ENCODE results near the gene SIPA1. TPM values are rescaled to one million over a fixed set of nuclear protein-coding genes. Genes with fewer than 3 reads are reported as not detected.
A peak's percentile ranks its signal among the peaks of the same experiment; 100 is the strongest.

Gene SIPA1
- total and polyA plus RNA-seq, 9 of the 15 experiments (the other 6 are each of a cell fraction or from before 2014, with no cell fraction given) = 0.25 to 85.8 (median 16.8) TPM

DNA sequence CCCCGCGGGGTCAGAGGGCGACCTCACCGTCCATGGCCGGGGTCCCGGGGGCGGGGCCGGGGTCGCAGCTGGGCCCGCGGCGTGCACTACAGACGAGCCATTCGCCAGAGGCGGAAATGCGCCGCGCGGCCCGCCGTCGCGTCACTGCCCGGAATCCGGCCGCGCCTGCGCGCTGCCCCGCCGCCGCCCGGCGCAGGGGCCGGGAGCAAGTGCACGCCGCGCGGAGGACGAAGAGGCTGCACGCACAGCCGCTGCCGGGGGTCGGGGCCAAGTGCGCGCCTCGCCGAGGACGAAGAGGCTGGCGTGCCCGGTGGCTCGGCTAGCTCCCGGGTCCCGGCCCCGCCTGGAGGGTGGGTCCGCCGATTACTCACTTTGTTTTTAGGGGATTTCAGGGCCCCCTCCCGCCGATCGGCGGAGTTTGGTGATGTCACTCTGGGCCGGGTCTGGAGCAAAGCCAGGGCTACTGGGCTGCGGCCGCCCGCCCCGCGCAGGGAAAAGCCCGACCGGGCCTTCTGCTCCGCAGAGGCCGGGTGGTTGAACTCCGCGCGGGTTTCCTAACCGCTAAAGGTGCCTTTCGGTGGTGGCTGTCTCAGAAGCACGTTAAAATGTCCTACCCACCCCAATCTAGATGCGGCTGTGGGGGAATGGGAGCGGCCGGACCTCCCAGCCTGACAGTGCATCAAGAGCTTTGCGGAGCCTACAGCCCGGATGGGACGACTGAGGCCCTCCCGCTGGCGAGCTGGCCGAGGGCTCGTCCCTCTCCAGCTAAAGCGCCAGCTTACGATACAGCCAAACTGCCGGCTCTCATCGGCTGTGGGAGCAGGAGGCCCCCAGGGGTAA, 25.1 kb downstream of the SIPA1 start, which contains the start of gene RELA (continued):
- TF ChIP-seq, protein P1, sequence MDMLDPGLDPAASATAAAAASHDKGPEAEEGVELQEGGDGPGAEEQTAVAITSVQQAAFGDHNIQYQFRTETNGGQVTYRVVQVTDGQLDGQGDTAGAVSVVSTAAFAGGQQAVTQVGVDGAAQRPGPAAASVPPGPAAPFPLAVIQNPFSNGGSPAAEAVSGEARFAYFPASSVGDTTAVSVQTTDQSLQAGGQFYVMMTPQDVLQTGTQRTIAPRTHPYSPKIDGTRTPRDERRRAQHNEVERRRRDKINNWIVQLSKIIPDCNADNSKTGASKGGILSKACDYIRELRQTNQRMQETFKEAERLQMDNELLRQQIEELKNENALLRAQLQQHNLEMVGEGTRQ (CRISPR knock-in tag; IDR thresholded peaks at IDR 0.05) = no peak
- TF ChIP-seq RBM14 (IDR thresholded peaks at IDR 0.05; ENCODE audit: borderline replicate concordance, insufficient read depth, low read depth, low read length) (0 out of 2 replicates have a peak, but pooled peaks have one; percentile 45), ZBTB1 (CRISPR knock-in tag; IDR thresholded peaks at IDR 0.05; ENCODE audit: borderline replicate concordance, low read depth) (no peak; the same call in 1 of the 2 replicates), TEAD2 (tag; IDR thresholded peaks at IDR 0.05) (no peak), E2F5 (CRISPR knock-in tag; IDR thresholded peaks at IDR 0.05) (no peak), GMEB1 (CRISPR knock-in tag; IDR thresholded peaks at IDR 0.05) (peak; percentile 57; the same call in 1 of the 2 replicates)
